ENCODE measurements around the gene ZNF668.
"Not testable (repeated sequence)": the region's sequence is repeated elsewhere in the genome, so short reads cannot be mapped to it uniquely, and the experiment has no call there.

ZNF668 gene

GRCh38 chr16:31050280-31051030, 23.6 kb downstream of the ZNF668 start:
- no peak for DNase-seq

GRCh38 chr16:31043898-31044481, 30.1 kb downstream of the ZNF668 start:
- no peak for DNase-seq

GRCh38 chr16:31043352-31043751, 30.7 kb downstream of the ZNF668 start:
- no peak for DNase-seq

GRCh38 chr16:31042866-31043265, 31.2 kb downstream of the ZNF668 start:
- no peak for DNase-seq

GRCh38 chr16:31038993-31039392, 35.0 kb downstream of the ZNF668 start:
- DNase-seq: no peak

- no peak for DNase-seq
These were observed 37.3 kb downstream of the ZNF668 start for GRCh38 chr16:31036691-31037090.

GRCh38 chr16:31033709-31034492, 40.1 kb downstream of the ZNF668 start:
- DNase-seq: peak; percentile 66

- peak; percentile 94 for DNase-seq
These were observed 41.0 kb downstream of the ZNF668 start, which contains the start of gene STX4 for GRCh38 chr16:31032736-31033708. STX4 (plus strand) TSS chr16:31033558; CDS start chr16:31033806, 248 bp downstream.

- DNase-seq: no peak
These were observed 42.8 kb downstream of the ZNF668 start for GRCh38 chr16:31031276-31031675.

- no peak for DNase-seq
These were observed 44.8 kb downstream of the ZNF668 start for GRCh38 chr16:31029272-31029671.

GRCh38 chr16:31025339-31025738, 48.7 kb downstream of the ZNF668 start:
- no peak for DNase-seq

GRCh38 chr16:31023627-31024226, 50.3 kb downstream of the ZNF668 start:
- no peak for DNase-seq

- no peak for DNase-seq
These were observed 50.8 kb downstream of the ZNF668 start for GRCh38 chr16:31023252-31023602.

- DNase-seq: no peak
These were observed 51.3 kb downstream of the ZNF668 start for GRCh38 chr16:31022544-31023251.

- DNase-seq: no peak
These were observed 53.5 kb downstream of the ZNF668 start for GRCh38 chr16:31020536-31020935.

GRCh38 chr16:31017756-31018155, 56.3 kb downstream of the ZNF668 start:
- not testable (repeated sequence) for DNase-seq

GRCh38 chr16:31016018-31016417, 58.0 kb downstream of the ZNF668 start:
- DNase-seq: no peak

GRCh38 chr16:31013292-31013691, 60.7 kb downstream of the ZNF668 start:
- DNase-seq: not testable (repeated sequence)

GRCh38 chr16:31011815-31012214, 62.2 kb downstream of the ZNF668 start:
- not testable (repeated sequence) for DNase-seq

All from NCI-H774 (cell line).